ENCODE measurements around the gene SUFU. TPM values are rescaled to one million over a fixed set of nuclear protein-coding genes. Genes with fewer than 3 reads are reported as not detected.

The SUFU gene
- total RNA-seq, 4 donors from 2014 or later, result 2.3 to 5.4 (median 4.4) TPM

DNA sequence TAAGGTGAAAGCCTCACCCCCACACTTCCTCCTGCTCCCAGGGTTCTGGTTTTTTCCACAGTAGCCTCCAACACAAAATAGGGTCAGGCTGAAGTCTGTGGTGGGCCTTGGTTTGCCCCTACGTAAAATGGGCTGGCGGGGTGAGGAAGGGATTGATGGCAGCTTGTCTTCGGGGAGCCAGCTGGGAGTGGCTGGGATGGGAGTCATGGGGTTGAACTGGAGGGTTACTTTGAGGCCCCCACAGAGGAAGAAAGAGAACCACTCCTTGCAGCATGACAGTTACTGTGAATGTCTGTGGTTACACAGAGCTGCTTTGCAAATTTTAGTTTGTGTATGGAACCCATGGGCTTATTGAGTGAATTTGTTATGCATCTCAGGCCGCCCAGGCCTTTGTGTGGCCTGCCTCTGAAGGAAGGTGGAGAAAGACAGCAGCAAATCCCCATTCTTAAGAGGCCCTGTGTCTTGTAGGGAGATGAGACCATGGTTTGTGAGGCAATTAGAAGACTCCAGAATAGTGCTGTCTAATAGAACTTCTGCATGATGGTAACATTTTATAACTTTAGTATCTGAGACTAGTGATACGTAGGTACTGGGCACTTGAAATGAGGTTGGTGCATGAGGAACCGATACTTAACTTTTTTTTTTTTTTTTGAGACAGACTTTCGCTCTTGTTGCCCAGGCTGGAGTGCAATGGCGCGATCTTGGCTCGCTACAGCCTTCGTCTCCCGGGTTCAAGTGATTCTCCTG is 148.6 kb downstream of the SUFU start:
- Histone ChIP-seq H3K27me3 (no peaks in the 10 kb centered on the region), H3K9me3 (no peaks in the 10 kb centered on the region), H3K4me3 (replicated peaks in 1 of 3) (no peak overlapping the region), H3K36me3 (peaks cover 28 to 47% of the 10 kb centered on the region in 2 donors), H3K4me1 (peaks cover 48 to 58% of the 10 kb centered on the region in 2 donors), H3K27ac (peak overlapping the region in 1 of 3 donors; percentile 96)
- DNase-seq, result no peak
- intact Hi-C loops (cut with DNase I), result no loop called here
- no peak for TF ChIP-seq POLR2A (IDR thresholded peaks at IDR 0.05)
- TF ChIP-seq, protein P1, sequence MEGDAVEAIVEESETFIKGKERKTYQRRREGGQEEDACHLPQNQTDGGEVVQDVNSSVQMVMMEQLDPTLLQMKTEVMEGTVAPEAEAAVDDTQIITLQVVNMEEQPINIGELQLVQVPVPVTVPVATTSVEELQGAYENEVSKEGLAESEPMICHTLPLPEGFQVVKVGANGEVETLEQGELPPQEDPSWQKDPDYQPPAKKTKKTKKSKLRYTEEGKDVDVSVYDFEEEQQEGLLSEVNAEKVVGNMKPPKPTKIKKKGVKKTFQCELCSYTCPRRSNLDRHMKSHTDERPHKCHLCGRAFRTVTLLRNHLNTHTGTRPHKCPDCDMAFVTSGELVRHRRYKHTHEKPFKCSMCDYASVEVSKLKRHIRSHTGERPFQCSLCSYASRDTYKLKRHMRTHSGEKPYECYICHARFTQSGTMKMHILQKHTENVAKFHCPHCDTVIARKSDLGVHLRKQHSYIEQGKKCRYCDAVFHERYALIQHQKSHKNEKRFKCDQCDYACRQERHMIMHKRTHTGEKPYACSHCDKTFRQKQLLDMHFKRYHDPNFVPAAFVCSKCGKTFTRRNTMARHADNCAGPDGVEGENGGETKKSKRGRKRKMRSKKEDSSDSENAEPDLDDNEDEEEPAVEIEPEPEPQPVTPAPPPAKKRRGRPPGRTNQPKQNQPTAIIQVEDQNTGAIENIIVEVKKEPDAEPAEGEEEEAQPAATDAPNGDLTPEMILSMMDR (IDR thresholded peaks at IDR 0.05), result no peak
- WGBS, 2 donors, result 83 to 88% methylated on average over 12 of the region's 12 CpGs

DNA sequence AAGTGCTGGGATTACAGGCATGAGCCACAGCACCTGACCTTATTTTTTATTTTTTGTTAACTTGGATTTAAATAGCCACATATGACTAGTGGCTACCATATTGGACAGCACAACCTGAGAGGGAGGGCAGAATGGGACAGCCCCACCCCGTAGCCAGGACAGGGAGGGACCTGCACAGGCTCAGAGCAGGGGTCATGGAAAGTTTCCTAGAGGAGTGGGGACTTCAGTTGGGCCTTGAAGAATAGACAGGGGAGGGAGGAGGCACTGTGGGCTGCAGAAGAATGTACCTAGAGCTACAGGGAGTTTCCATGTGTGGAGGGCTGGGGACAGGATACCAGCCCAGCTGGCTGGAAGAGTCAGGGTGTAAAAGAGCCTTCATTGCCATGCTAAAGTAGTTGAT is 149.3 kb downstream of the SUFU start:
- Histone ChIP-seq H3K4me3 (replicated peaks in 1 of 3) (no peak overlapping the region), H3K4me1 (peaks cover 41 to 55% of the 10 kb centered on the region in 2 donors), H3K36me3 (peaks cover 29 to 52% of the 10 kb centered on the region in 2 donors), H3K9me3 (no peaks in the 10 kb centered on the region), H3K27ac (no peak overlapping the region), H3K27me3 (no peaks in the 10 kb centered on the region)
- 76 to 79% methylated on average over 1 of the region's 1 CpG for WGBS, 2 donors
- intact Hi-C loops (cut with DNase I), result no loop called here
- DNase-seq, result no peak
- TF ChIP-seq POLR2A (IDR thresholded peaks at IDR 0.05), result no peak
- TF ChIP-seq, protein P1 (IDR thresholded peaks at IDR 0.05), result no peak

DNA sequence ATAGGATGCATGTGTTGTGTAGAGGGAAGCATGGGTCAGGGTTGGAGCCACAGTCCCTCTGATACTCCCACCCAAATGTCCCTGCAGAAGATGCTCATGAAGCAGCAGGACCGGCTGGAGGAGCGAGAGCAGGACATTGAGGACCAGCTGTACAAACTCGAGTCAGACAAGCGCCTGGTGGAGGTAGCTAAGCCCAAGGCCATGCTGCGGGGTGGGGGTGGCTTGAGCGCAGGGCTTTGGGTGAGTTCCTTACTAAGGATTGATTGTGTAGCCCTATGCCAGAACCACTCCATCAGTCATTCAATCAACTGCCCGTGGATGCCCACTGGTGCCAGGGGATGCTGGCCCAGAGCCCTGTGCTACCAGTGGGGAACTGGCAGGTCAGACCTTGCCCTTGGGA is 150.8 kb downstream of the SUFU start:
- H3K36me3 ChIP-seq, result peaks cover 35 to 59% of the 10 kb centered on the region in 2 donors
- no peak overlapping the region for H3K27ac ChIP-seq

DNA sequence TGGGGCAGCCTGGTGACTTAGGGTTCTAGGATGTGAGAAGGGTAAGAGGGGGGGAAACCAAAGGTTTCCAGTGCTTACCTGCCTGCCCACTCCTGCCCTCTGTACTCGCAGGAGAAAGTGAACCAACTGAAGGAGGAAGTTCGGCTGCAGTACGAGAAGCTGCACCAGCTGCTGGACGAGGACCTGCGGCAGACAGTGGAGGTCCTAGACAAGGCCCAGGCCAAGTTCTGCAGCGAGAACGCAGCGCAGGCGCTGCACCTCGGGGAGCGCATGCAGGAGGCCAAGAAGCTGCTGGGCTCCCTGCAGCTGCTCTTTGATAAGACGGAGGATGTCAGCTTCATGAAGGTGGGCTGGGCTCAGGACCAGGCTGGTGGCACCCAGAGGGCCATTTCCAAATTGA is 151.2 kb downstream of the SUFU start:
- WGBS, 2 donors, result 88 to 91% methylated on average over 7 to 11 of the region's 12 CpGs
- no peak for DNase-seq
- intact Hi-C loops (cut with DNase I), result no loop called here
- peaks cover 35 to 59% of the 10 kb centered on the region in 2 donors for H3K36me3 ChIP-seq
- H3K4me3 ChIP-seq (replicated peaks in 1 of 3), result no peak overlapping the region
- TF ChIP-seq, protein P1 (IDR thresholded peaks at IDR 0.05), result no peak
- TF ChIP-seq POLR2A (IDR thresholded peaks at IDR 0.05), result no peak
- H3K27me3 ChIP-seq, result no peaks in the 10 kb centered on the region
- peaks cover 22 to 43% of the 10 kb centered on the region in 2 donors for H3K4me1 ChIP-seq
- no peak overlapping the region for H3K27ac ChIP-seq
- no peaks in the 10 kb centered on the region for H3K9me3 ChIP-seq

More for the DNA sequence above, 150.8 kb downstream of the SUFU start:
- Histone ChIP-seq H3K27me3 (no peaks in the 10 kb centered on the region), H3K9me3 (no peaks in the 10 kb centered on the region), H3K4me1 (peaks cover 26 to 47% of the 10 kb centered on the region in 2 donors), H3K4me3 (replicated peaks in 1 of 3) (no peak overlapping the region)
- DNase-seq, result no peak
- intact Hi-C loops (cut with DNase I), result no loop called here
- TF ChIP-seq, protein P1 (IDR thresholded peaks at IDR 0.05), result no peak
- TF ChIP-seq POLR2A (IDR thresholded peaks at IDR 0.05), result no peak
- WGBS, 2 donors, result 74 to 82% methylated on average over 3 to 7 of the region's 7 CpGs

DNA sequence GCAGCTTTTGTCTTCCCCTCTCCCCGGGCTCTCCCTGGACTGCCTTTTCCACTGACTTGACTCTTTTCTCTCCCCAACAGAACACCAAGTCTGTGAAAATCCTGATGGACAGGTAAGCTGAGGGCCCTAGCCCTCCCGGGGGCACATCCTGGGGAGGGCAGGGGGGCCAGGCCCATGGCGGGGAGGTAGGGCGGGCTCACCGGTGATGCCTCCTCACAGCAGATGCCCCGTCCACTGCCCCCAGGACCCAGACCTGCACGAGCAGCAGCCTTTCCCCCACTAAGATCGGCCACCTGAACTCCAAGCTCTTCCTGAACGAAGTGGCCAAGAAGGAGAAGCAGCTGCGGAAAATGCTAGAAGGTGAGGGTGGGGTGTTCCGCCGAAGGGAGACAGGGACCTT is 152.3 kb downstream of the SUFU start:
- 88 to 94% methylated on average over 6 to 12 of the region's 12 CpGs for WGBS, 2 donors
- Histone ChIP-seq H3K27me3 (no peaks in the 10 kb centered on the region), H3K4me1 (peaks cover 15 to 42% of the 10 kb centered on the region in 2 donors), H3K36me3 (peaks cover 35 to 59% of the 10 kb centered on the region in 2 donors), H3K4me3 (replicated peaks in 1 of 3) (no peak overlapping the region), H3K9me3 (no peaks in the 10 kb centered on the region), H3K27ac (no peak overlapping the region)
- no peak for TF ChIP-seq POLR2A (IDR thresholded peaks at IDR 0.05)
- TF ChIP-seq, protein P1 (IDR thresholded peaks at IDR 0.05), result no peak
- no peak for DNase-seq
- intact Hi-C loops (cut with DNase I), result no loop called here
